Endodermal cell (in vitro differentiated cells): ENCODE data around the gene GAS2. TPM values are rescaled to one million over a fixed set of nuclear protein-coding genes. Genes with fewer than 3 reads are reported as not detected.

Experiments used
- DNase-seq: peaks from one replicate; pipeline ENCODE4 v3.0.0-alpha.2; 2017
- H3K27ac ChIP-seq: 2 replicates; pipeline ENCODE4 v1.5.1; 2013; ENCODE audit warnings: mild to moderate bottlenecking, low read depth, low read length, moderate library complexity
- H3K27me3 ChIP-seq: 2 replicates; pipeline ENCODE4 v1.6.1; 2013; ENCODE audit warnings: mild to moderate bottlenecking, low read length, moderate library complexity; ENCODE audit not compliant: insufficient read depth, control insufficient read depth, poor library complexity, severe bottlenecking
- H3K36me3 ChIP-seq: 2 replicates; pipeline ENCODE4 v1.7.0; 2013; ENCODE audit warnings: mild to moderate bottlenecking, low read length, moderate library complexity; ENCODE audit not compliant: control insufficient read depth, insufficient read depth
- H3K4me1 ChIP-seq: one replicate; pipeline ENCODE4 v1.7.0; 2013; ENCODE audit warnings: low read length; ENCODE audit not compliant: control insufficient read depth, insufficient read depth
- H3K4me3 ChIP-seq: 2 replicates; pipeline ENCODE4 v1.5.1; 2013; ENCODE audit warnings: mild to moderate bottlenecking, low read length, moderate library complexity
- H3K9ac ChIP-seq: 2 replicates; pipeline ENCODE4 v1.6.1; 2013; ENCODE audit warnings: mild to moderate bottlenecking, low read length, moderate library complexity; ENCODE audit not compliant: poor library complexity, severe bottlenecking; ENCODE audit errors: extremely low read depth
- H3K9me3 ChIP-seq: 2 replicates; pipeline ENCODE4 v1.6.1; 2013; ENCODE audit warnings: mild to moderate bottlenecking, low read length, moderate library complexity; ENCODE audit not compliant: control insufficient read depth
- H3K27ac Mint-ChIP-seq: 2 replicates; pipeline ENCODE4 v1.8.0; 2020; ENCODE audit warnings: mixed read lengths
- H3K27me3 Mint-ChIP-seq: 2 replicates; pipeline ENCODE4 v1.8.0; 2021; ENCODE audit warnings: mild to moderate bottlenecking, mixed read lengths; ENCODE audit not compliant: insufficient read depth
- H3K36me3 Mint-ChIP-seq: 2 replicates; pipeline ENCODE4 v1.8.0; 2020; ENCODE audit warnings: low read depth, mixed read lengths
- H3K4me1 Mint-ChIP-seq: 2 replicates; pipeline ENCODE4 v1.8.0; 2020; ENCODE audit warnings: mixed read lengths
- H3K4me3 Mint-ChIP-seq: 2 replicates; pipeline ENCODE4 v1.8.0; 2020; ENCODE audit warnings: mild to moderate bottlenecking, moderate library complexity, mixed read lengths
- H3K9me3 Mint-ChIP-seq: 2 replicates; pipeline ENCODE4 v1.8.0; 2020; ENCODE audit warnings: mild to moderate bottlenecking, mixed read lengths
- CTCF ChIP-seq: fragments of 200-600 bp; sonication (generic); conservative IDR thresholded peaks from 2 replicates; pipeline ENCODE4 v1.5.0; 2021; ENCODE audit warnings: antibody characterized with exemption, mild to moderate bottlenecking
- WGBS, 2 experiments: methylation state at CpG; one replicate each; pipeline versions ENCODE4 v1.1.5 to v1.1.7; 2013; ENCODE audit warnings: missing lambda C conversion rate in 2 of 2, mixed read lengths in 1 of 2; ENCODE audit not compliant: insufficient coverage in 1 of 2, insufficient read length in 1 of 2; 5-methylcytosine and 5-hydroxymethylcytosine counted together
- total RNA-seq, 2 donors: library from RNA; stranded (reverse); fragmentation: NEBNext Ultra II Directional in 1 of 2; extraction: Animal tissue kit (Norgen Biotek cat#: 25700) in 1 of 2; gene quantifications; 2 replicates in 1 of 2; 3 replicates in 1 of 2; pipeline ENCODE4 v1.2.1, GENCODE V29; 2021

GAS2 gene
- total RNA-seq, 2 donors from 2014 or later = 3.0 to 4.1 TPM

GRCh38 chr11:22779850-22780249 lies 113.4 kb downstream of the GAS2 start:
- Mint-ChIP-seq H3K4me3 (no peak overlapping the region), H3K36me3 (no peaks in the 10 kb centered on the region), H3K27me3 (no peaks in the 10 kb centered on the region), H3K27ac (no peak overlapping the region), H3K4me1 (peaks cover 2% of the 10 kb centered on the region), H3K9me3 (no peaks in the 10 kb centered on the region)
- H3K4me1 ChIP-seq = no peaks in the 10 kb centered on the region
- H3K27me3 ChIP-seq = no peaks in the 10 kb centered on the region
- WGBS, 2 experiments = 88 to 96% methylated on average over 3 to 5 of the region's 5 CpGs
- no peak overlapping the region for H3K4me3 ChIP-seq
- no peaks in the 10 kb centered on the region for H3K36me3 ChIP-seq
- H3K9me3 ChIP-seq = no peaks in the 10 kb centered on the region
- TF ChIP-seq CTCF = no peak
- H3K27ac ChIP-seq = no peak overlapping the region
- H3K9ac ChIP-seq = no peak overlapping the region
- no peak for DNase-seq

- H3K36me3 Mint-ChIP-seq = no peaks in the 10 kb centered on the region
- no peak overlapping the region for H3K4me3 ChIP-seq
- no peaks in the 10 kb centered on the region for H3K9me3 ChIP-seq
- H3K27ac ChIP-seq = no peak overlapping the region
- no peaks in the 10 kb centered on the region for H3K36me3 ChIP-seq
- no peak overlapping the region for H3K4me3 Mint-ChIP-seq
- H3K27me3 ChIP-seq = no peaks in the 10 kb centered on the region
- no peaks in the 10 kb centered on the region for H3K9me3 Mint-ChIP-seq
- H3K9ac ChIP-seq = no peak overlapping the region
- TF ChIP-seq CTCF = no peak
- no peaks in the 10 kb centered on the region for H3K4me1 ChIP-seq
- H3K27ac Mint-ChIP-seq = no peak overlapping the region
- DNase-seq = no peak
- peaks cover 2% of the 10 kb centered on the region for H3K4me1 Mint-ChIP-seq
- 66 to 68% methylated on average over 2 to 3 of the region's 3 CpGs for WGBS, 2 experiments
- no peaks in the 10 kb centered on the region for H3K27me3 Mint-ChIP-seq
Measured at GRCh38 chr11:22780952-22781593, 114.7 kb downstream of the GAS2 start.

- Histone ChIP-seq H3K4me1 (no peaks in the 10 kb centered on the region), H3K27ac (peak overlapping the region; percentile 67), H3K36me3 (no peaks in the 10 kb centered on the region), H3K27me3 (no peaks in the 10 kb centered on the region), H3K9ac (no peak overlapping the region), H3K4me3 (no peak overlapping the region), H3K9me3 (no peaks in the 10 kb centered on the region)
- no peak for TF ChIP-seq CTCF
- Mint-ChIP-seq H3K27me3 (no peaks in the 10 kb centered on the region), H3K36me3 (no peaks in the 10 kb centered on the region), H3K4me3 (no peak overlapping the region), H3K27ac (no peak overlapping the region), H3K9me3 (no peaks in the 10 kb centered on the region), H3K4me1 (peaks cover 2% of the 10 kb centered on the region)
- no peak for DNase-seq
Measured at GRCh38 chr11:22785251-22785650, 118.8 kb downstream of the GAS2 start.
